ENCODE data around the gene IL18BP.

Gene IL18BP

DNA sequence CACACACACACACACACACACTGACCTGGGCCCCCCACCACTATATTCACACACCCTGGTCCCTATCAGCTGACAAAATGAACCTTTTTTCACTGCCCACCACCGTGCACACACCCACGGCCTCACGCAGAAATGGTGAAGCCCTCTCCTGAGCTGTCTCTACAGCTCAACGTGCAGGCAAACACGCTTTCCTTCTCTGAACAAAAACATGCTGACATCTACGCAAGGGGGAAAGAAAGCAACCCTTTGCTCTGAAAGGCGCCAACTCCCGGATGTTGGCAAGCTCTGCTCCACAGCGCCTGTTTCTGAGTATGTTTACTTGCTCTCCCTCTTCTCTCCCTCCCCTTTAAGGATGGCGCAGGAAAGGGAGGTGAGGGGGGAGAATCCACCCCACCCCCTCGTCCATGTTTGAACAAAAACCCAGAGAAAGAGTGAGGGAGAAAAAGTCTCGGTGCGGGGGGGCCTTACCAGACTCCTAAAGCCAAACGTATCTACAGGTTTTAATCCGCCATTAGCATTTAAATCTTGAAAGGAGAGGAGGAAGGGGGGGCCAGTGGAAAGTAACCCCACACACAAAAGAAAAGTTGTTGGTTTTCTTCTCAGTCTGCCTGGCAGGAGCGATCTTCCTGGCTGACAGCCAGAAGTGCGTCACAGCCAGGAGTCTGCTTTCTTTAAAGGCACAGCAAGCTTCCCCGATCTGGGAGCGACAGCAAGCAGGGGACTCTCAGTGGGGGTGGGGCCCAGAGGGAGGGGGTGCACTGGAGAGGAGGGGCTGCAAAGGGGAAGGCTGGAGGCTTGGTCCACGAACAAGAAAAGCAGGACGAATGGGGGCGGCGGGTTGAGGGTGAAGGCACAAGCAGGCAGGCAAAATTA lies 42.0 kb downstream of the IL18BP start (continued):
- TF ChIP-seq ZNF704 (tag by site-specific recombination; IDR thresholded peaks at IDR 0.05) (no peak), ZNF558 (tag by site-specific recombination; IDR thresholded peaks at IDR 0.05) (no peak), SALL2 (tag by site-specific recombination; IDR thresholded peaks at IDR 0.05; ENCODE audit: borderline replicate concordance) (no peak), ZXDB (tag by site-specific recombination; IDR thresholded peaks at IDR 0.05) (peak; percentile 20; the same call in 1 of the 2 replicates), ZFP69B (tag by site-specific recombination; IDR thresholded peaks at IDR 0.05) (peak; percentile 96), ZNF114 (tag by site-specific recombination; IDR thresholded peaks at IDR 0.05) (no peak), ZBTB17 (tag by site-specific recombination; IDR thresholded peaks at IDR 0.05) (peak; percentile 85), ZNF324 (tag by site-specific recombination; IDR thresholded peaks at IDR 0.05) (no peak), ZNF548 (tag by site-specific recombination; IDR thresholded peaks at IDR 0.05) (no peak), ZNF335 (tag by site-specific recombination; conservative IDR thresholded peaks at IDR 0.05) (no peak), KLF9 (tag by site-specific recombination; IDR thresholded peaks at IDR 0.05; ENCODE audit: low read depth) (peak; percentile 67), ZNF184 (tag by site-specific recombination; IDR thresholded peaks at IDR 0.05) (no peak), SCRT1 (tag by site-specific recombination; IDR thresholded peaks at IDR 0.05; ENCODE audit: borderline replicate concordance) (no peak), ZNF221 (tag by site-specific recombination; IDR thresholded peaks at IDR 0.05; ENCODE audit: borderline replicate concordance) (no peak), SP2 (tag by site-specific recombination; IDR thresholded peaks at IDR 0.05) (no peak), GFI1B (tag by site-specific recombination; IDR thresholded peaks at IDR 0.05) (no peak), ZNF214 (tag by site-specific recombination; IDR thresholded peaks at IDR 0.05; ENCODE audit: borderline replicate concordance) (no peak), ZNF398 (tag by site-specific recombination; IDR thresholded peaks at IDR 0.05) (peak; percentile 99), ZFHX2 (tag by site-specific recombination; conservative IDR thresholded peaks at IDR 0.05) (peak; percentile 80), SP3 (tag by site-specific recombination; IDR thresholded peaks at IDR 0.05) (0 out of 2 replicates have a peak, but pooled peaks have one; percentile 10), GLI4 (tag by site-specific recombination; IDR thresholded peaks at IDR 0.05) (no peak), ZNF768 (tag by site-specific recombination; IDR thresholded peaks at IDR 0.05) (no peak)
- TF ChIP-seq, protein P1, sequence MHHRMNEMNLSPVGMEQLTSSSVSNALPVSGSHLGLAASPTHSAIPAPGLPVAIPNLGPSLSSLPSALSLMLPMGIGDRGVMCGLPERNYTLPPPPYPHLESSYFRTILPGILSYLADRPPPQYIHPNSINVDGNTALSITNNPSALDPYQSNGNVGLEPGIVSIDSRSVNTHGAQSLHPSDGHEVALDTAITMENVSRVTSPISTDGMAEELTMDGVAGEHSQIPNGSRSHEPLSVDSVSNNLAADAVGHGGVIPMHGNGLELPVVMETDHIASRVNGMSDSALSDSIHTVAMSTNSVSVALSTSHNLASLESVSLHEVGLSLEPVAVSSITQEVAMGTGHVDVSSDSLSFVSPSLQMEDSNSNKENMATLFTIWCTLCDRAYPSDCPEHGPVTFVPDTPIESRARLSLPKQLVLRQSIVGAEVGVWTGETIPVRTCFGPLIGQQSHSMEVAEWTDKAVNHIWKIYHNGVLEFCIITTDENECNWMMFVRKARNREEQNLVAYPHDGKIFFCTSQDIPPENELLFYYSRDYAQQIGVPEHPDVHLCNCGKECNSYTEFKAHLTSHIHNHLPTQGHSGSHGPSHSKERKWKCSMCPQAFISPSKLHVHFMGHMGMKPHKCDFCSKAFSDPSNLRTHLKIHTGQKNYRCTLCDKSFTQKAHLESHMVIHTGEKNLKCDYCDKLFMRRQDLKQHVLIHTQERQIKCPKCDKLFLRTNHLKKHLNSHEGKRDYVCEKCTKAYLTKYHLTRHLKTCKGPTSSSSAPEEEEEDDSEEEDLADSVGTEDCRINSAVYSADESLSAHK (tag by site-specific recombination; IDR thresholded peaks at IDR 0.05), result no peak
- TF ChIP-seq, protein P2, sequence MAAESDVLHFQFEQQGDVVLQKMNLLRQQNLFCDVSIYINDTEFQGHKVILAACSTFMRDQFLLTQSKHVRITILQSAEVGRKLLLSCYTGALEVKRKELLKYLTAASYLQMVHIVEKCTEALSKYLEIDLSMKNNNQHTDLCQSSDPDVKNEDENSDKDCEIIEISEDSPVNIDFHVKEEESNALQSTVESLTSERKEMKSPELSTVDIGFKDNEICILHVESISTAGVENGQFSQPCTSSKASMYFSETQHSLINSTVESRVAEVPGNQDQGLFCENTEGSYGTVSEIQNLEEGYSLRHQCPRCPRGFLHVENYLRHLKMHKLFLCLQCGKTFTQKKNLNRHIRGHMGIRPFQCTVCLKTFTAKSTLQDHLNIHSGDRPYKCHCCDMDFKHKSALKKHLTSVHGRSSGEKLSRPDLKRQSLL (tag by site-specific recombination; IDR thresholded peaks at IDR 0.05), result no peak
